H9 (cell line): Measurements from ENCODE around the gene MLST8. TPM values are rescaled to one million over a fixed set of nuclear protein-coding genes. Genes with fewer than 3 reads are reported as not detected.

Source experiments
- DNase-seq: peaks from one replicate; pipeline ENCODE4 v3.0.0-alpha.2; 2017
- H2AFZ ChIP-seq: one replicate; pipeline ENCODE4 v1.6.1; 2013; ENCODE audit warnings: mild to moderate bottlenecking, low read length, control low read depth, moderate library complexity
- H2AK5ac ChIP-seq: 2 replicates; pipeline ENCODE4 v1.6.1; 2013; ENCODE audit warnings: low read length, control low read depth, mixed read lengths; ENCODE audit not compliant: insufficient read length
- H2BK120ac ChIP-seq: one replicate; pipeline ENCODE4 v1.6.1; 2013; ENCODE audit warnings: low read depth, mild to moderate bottlenecking, low read length, control low read depth, inconsistent platforms; ENCODE audit not compliant: poor library complexity, severe bottlenecking
- H2BK12ac ChIP-seq: 2 replicates; pipeline ENCODE4 v1.6.1; 2013; ENCODE audit warnings: low read length, control low read depth, mixed read lengths, low read depth; ENCODE audit not compliant: insufficient read length
- H2BK15ac ChIP-seq: 2 replicates; pipeline ENCODE4 v1.6.1; 2013; ENCODE audit warnings: low read depth, low read length, control low read depth
- H2BK20ac ChIP-seq: one replicate; pipeline ENCODE4 v1.6.1; 2013; ENCODE audit warnings: low read depth, mild to moderate bottlenecking, low read length, control low read depth, inconsistent platforms; ENCODE audit not compliant: poor library complexity, severe bottlenecking
- H2BK5ac ChIP-seq: 2 replicates; pipeline ENCODE4 v1.6.1; 2013; ENCODE audit warnings: low read length, control low read depth, mixed read lengths; ENCODE audit not compliant: insufficient read length
- H3K14ac ChIP-seq: 2 replicates; pipeline ENCODE4 v1.6.1; 2013; ENCODE audit warnings: low read length, control low read depth; ENCODE audit not compliant: insufficient read depth
- H3K18ac ChIP-seq: 2 replicates; pipeline ENCODE4 v1.6.1; 2013; ENCODE audit warnings: low read depth, mild to moderate bottlenecking, mixed read lengths, low read length, control low read depth; ENCODE audit not compliant: insufficient read length
- H3K23ac ChIP-seq: 2 replicates; pipeline ENCODE4 v1.6.1; 2013; ENCODE audit warnings: low read length, control low read depth, mixed read lengths, low read depth; ENCODE audit not compliant: insufficient read length
- H3K23me2 ChIP-seq: 2 replicates; pipeline ENCODE4 v1.6.1; 2013; ENCODE audit warnings: low read depth, mild to moderate bottlenecking, mixed read lengths, low read length, control low read depth; ENCODE audit not compliant: insufficient read length, poor library complexity, severe bottlenecking
- H3K27ac ChIP-seq: 2 replicates; pipeline ENCODE4 v1.5.1; 2013; ENCODE audit warnings: low read length, control low read depth, mixed read lengths, low read depth; ENCODE audit not compliant: insufficient read length
- H3K27me3 ChIP-seq: 2 replicates; pipeline ENCODE4 v1.6.1; 2013; ENCODE audit warnings: low read length, control low read depth, inconsistent platforms; ENCODE audit not compliant: insufficient read depth
- H3K4ac ChIP-seq: 2 replicates; pipeline ENCODE4 v1.6.1; 2013; ENCODE audit warnings: low read depth, mild to moderate bottlenecking, control low read depth, inconsistent platforms, low read length, moderate library complexity
- H3K4me1 ChIP-seq: 2 replicates; pipeline ENCODE4 v1.6.1; 2013; ENCODE audit warnings: low read length, control low read depth, inconsistent platforms; ENCODE audit not compliant: insufficient read depth
- H3K4me2 ChIP-seq: 2 replicates; pipeline ENCODE4 v1.6.1; 2013; ENCODE audit warnings: low read length, control low read depth, mixed read lengths; ENCODE audit not compliant: insufficient read length, insufficient read depth
- H3K56ac ChIP-seq: 2 replicates; pipeline ENCODE4 v1.6.1; 2013; ENCODE audit warnings: low read depth, mild to moderate bottlenecking, mixed read lengths, low read length, control low read depth; ENCODE audit not compliant: insufficient read length
- H3K79me1 ChIP-seq: 2 replicates; pipeline ENCODE4 v1.6.1; 2013; ENCODE audit warnings: low read depth, mild to moderate bottlenecking, moderate library complexity, low read length, control low read depth, inconsistent platforms; ENCODE audit not compliant: insufficient read depth, poor library complexity, severe bottlenecking
- H3K79me2 ChIP-seq: 2 replicates; pipeline ENCODE4 v1.6.1; 2013; ENCODE audit warnings: low read length, control low read depth, inconsistent platforms; ENCODE audit not compliant: insufficient read depth
- H3K9ac ChIP-seq: 2 replicates; pipeline ENCODE4 v1.6.1; 2013; ENCODE audit warnings: low read length, control low read depth, mixed read lengths; ENCODE audit not compliant: insufficient read length; ENCODE audit errors: extremely low read depth
- H3K9me3 ChIP-seq: one replicate; pipeline ENCODE4 v1.6.1; 2013; ENCODE audit warnings: low read depth, low read length, inconsistent platforms; ENCODE audit not compliant: control insufficient read depth
- H3T11ph ChIP-seq: one replicate; pipeline ENCODE4 v1.6.1; 2013; ENCODE audit warnings: mild to moderate bottlenecking, low read length, control low read depth, inconsistent platforms
- H4K20me1 ChIP-seq: one replicate; pipeline ENCODE4 v1.6.1; 2013; ENCODE audit not compliant: control insufficient read depth, insufficient read length, insufficient read depth
- H4K5ac ChIP-seq: 2 replicates; pipeline ENCODE4 v1.6.1; 2013; ENCODE audit warnings: low read depth, mild to moderate bottlenecking, mixed read lengths, low read length, control low read depth; ENCODE audit not compliant: insufficient read length
- H4K8ac ChIP-seq: replicated peaks from 2 replicates; pipeline ENCODE4 v1.6.1; 2013; ENCODE audit warnings: low read length, control low read depth, mixed read lengths, low read depth; ENCODE audit not compliant: insufficient read length
- H4K91ac ChIP-seq: 2 replicates; pipeline ENCODE4 v1.6.1; 2013; ENCODE audit warnings: low read depth, mild to moderate bottlenecking, moderate library complexity, mixed read lengths, low read length, control low read depth; ENCODE audit not compliant: insufficient read length
- H3K27ac Mint-ChIP-seq, 3 experiments: 2 replicates in 2 of 3; 3 replicates in 1 of 3; pipeline ENCODE4 v1.8.0; 2020 to 2021; ENCODE audit warnings: mixed read lengths in 3 of 3, mild to moderate bottlenecking in 1 of 3, moderate library complexity in 1 of 3
- H3K27me3 Mint-ChIP-seq: 2 replicates; pipeline ENCODE4 v1.8.0; 2021; ENCODE audit warnings: low read depth, mild to moderate bottlenecking, moderate library complexity, mixed read lengths
- H3K36me3 Mint-ChIP-seq, 3 experiments: 2 replicates in 2 of 3; 3 replicates in 1 of 3; pipeline ENCODE4 v1.8.0; 2020 to 2021; ENCODE audit warnings: low read depth in 3 of 3, mixed read lengths in 3 of 3; ENCODE audit not compliant: insufficient read depth in 1 of 3
- H3K4me1 Mint-ChIP-seq, 2 experiments: 2 replicates each; pipeline ENCODE4 v1.8.0; 2020; ENCODE audit warnings: mixed read lengths in 2 of 2
- H3K4me3 Mint-ChIP-seq, 2 experiments: 2 replicates in 1 of 2; 3 replicates in 1 of 2; pipeline ENCODE4 v1.8.0; 2020 to 2021; ENCODE audit warnings: mild to moderate bottlenecking in 2 of 2, mixed read lengths in 2 of 2, moderate library complexity in 1 of 2
- H3K9me3 Mint-ChIP-seq, 2 experiments: 2 replicates in 1 of 2; 3 replicates in 1 of 2; pipeline ENCODE4 v1.8.0; 2020; ENCODE audit warnings: mild to moderate bottlenecking in 2 of 2, mixed read lengths in 2 of 2, moderate library complexity in 1 of 2
- CTCF ChIP-seq: fragments of 200-600 bp; sonication (generic); conservative IDR thresholded peaks from 3 replicates; pipeline ENCODE4 v1.8.0; 2021; ENCODE audit warnings: antibody characterized with exemption, mild to moderate bottlenecking
- WGBS: extraction: QIAGEN DNeasy Blood & Tissue Kit; methylation state at CpG from one replicate; pipeline ENCODE4 v1.1.7; 2013; ENCODE audit warnings: missing lambda C conversion rate, low lambda C conversion rate, mixed read lengths; ENCODE audit not compliant: insufficient read length; ENCODE audit errors: extremely low coverage; 5-methylcytosine and 5-hydroxymethylcytosine counted together
- total RNA-seq: library from RNA; stranded (reverse); gene quantifications from 2 replicates; pipeline ENCODE4 v1.2.1, GENCODE V29; 2021

The MLST8 gene
- total RNA-seq, 1 experiment from 2014 or later: 74.5 TPM

DNA sequence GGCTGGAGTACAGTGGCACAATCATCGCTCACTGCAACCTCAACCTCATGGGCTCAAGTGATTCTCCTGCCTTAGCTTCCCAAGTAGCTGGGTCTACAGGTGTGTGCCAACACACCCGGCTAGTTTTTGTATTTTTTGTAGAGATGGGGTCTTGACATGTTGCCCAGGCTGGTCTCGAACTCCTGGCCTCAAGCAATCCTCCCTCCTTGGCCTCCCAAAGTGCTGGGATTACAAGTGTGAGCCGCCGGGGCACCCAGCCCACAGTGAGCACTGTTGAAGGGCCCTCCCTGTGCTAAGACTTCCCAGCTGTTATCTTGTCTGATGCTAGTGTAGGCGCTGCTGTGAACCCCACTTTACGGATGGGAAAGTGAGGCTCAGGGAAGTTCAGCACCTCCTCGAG, 16.9 kb upstream of the MLST8 start:
- no peaks in the 10 kb centered on the region for H3K79me1 ChIP-seq
- H4K5ac ChIP-seq: no peak overlapping the region
- no peak overlapping the region for H4K8ac ChIP-seq
- no CpG with 5 or more reads among the region's 8 CpGs for WGBS
- no peaks in the 10 kb centered on the region for H3K9me3 ChIP-seq
- no peak overlapping the region for H3K9ac ChIP-seq
- no peak overlapping the region for H2AFZ ChIP-seq
- H3K14ac ChIP-seq: no peak overlapping the region
- no peak overlapping the region for H2BK120ac ChIP-seq
- H4K91ac ChIP-seq: no peak overlapping the region
- H3K27me3 ChIP-seq: no peaks in the 10 kb centered on the region
- no peak overlapping the region for H3T11ph ChIP-seq
- peaks cover 0 to 4% (median 2%) of the 10 kb centered on the region in 3 experiments; a peak in 3 of 7 replicates for H3K36me3 Mint-ChIP-seq
- H2BK5ac ChIP-seq: no peak overlapping the region
- H3K56ac ChIP-seq: no peak overlapping the region
- H2BK12ac ChIP-seq: no peak overlapping the region
- H3K4me2 ChIP-seq: no peak overlapping the region
- no peaks in the 10 kb centered on the region for H3K4me1 ChIP-seq
- peaks cover 3% of the 10 kb centered on the region for H4K20me1 ChIP-seq
- H3K9me3 Mint-ChIP-seq: no peaks in the 10 kb centered on the region
- H3K27ac Mint-ChIP-seq: no peak overlapping the region; a peak in 1 of 7 replicates
- H2BK15ac ChIP-seq: no peak overlapping the region
- no peaks in the 10 kb centered on the region; the same call in 1 of the 2 replicates for H3K27me3 Mint-ChIP-seq
- no peak overlapping the region for H3K4me3 Mint-ChIP-seq
- no peak overlapping the region for H2BK20ac ChIP-seq
- no peak overlapping the region for H3K23ac ChIP-seq
- H2AK5ac ChIP-seq: no peak overlapping the region
- H3K4me1 Mint-ChIP-seq: peaks cover 0 to 2% of the 10 kb centered on the region in 2 experiments; a peak in 1 of 4 replicates
- no peaks in the 10 kb centered on the region for H3K79me2 ChIP-seq
- no peak for DNase-seq
- no peak overlapping the region for H3K27ac ChIP-seq
- H3K23me2 ChIP-seq: no peaks in the 10 kb centered on the region
- H3K4ac ChIP-seq: no peak overlapping the region
- no peak for TF ChIP-seq CTCF
- H3K18ac ChIP-seq: no peak overlapping the region
